GM18861 (cell line): Measurements from ENCODE around the gene ARID5B.

ENCODE experiments used
- ATAC-seq: cut with Tn5 transposase; IDR thresholded peaks from one replicate; pipeline ENCODE4 v1.9.1; 2021; ENCODE audit not compliant: unreplicated experiment

ARID5B gene

DNA sequence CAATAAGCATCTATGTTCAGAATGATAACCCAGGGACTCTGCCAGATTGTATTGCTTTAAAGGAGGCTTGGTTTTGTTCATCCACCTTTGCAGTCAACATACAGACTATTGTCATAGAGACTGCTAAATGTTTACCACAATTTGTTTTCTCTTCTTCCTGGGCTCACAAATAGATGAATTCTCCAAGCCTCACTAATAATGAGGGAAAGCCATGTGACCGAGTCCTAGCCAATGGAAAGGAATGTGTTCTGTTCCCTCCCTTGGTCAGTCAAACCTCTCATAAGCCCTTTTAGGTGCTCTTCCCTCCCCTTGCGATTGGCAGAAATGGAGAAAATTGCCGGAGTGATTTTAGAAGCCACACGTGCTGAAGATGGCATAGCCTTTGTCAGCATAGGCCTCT lies 230.2 kb downstream of the ARID5B start:
- ATAC-seq, result no peak

DNA sequence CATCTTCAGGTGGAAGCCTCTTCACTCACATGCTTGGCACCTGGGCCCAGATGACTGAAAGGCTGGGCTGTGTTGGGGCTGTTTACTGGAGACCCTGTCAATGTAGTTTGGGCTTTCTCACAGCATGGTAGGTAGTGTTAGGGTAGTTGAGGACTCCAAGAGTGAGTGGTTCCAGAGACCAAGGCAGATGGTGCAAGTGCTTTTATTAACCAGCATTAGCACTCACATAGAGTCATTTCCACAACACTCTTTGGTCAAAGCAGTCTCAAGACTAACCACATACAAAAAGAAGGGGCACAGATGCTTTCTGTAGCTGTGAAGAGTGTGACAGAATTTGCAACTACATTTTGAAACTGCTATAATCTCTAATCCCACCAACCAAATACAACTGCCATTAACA lies 232.1 kb downstream of the ARID5B start:
- peak; percentile 87 for ATAC-seq

DNA sequence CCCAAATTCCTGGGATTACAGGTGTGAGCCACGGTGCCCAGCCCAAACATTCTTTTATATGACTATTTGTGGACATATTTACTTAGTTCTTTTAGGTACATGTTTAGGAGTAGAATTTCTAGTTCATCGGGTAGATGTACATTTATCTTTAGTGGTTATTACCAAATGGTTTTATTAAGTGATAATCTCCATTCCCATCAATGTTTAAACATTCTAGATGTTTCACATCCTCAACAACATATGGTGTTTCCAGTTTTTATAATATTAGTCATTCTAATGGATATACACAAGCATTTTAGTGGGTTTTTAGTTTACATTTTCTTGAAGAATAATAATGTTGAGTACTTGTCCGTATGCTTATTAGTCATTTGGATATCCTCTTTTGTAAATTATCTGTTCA lies 235.4 kb downstream of the ARID5B start:
- no peak for ATAC-seq
